Endothelial cell of umbilical vein (primary cell): ENCODE results near the gene UBN2. TPM values are rescaled to one million over a fixed set of nuclear protein-coding genes. Genes with fewer than 3 reads are reported as not detected.

ENCODE experiments used
- BruUV-seq: library from RNA; stranded (reverse); fragments of 400-500 nt; replicated peaks from 2 replicates; lab custom pipeline; 2021; lab: Mats Ljungman, UMichigan
- CTCF ChIA-PET: fragments of 300-600, 350-600 bp; sonication (Branson Sonifier 250); formaldehyde crosslinking; loops from one replicate; lab custom pipeline; 2021; ENCODE audit warnings: antibody characterized with exemption, inconsistent platforms; lab: Charles Lee
- POLR2A ChIA-PET: fragments of 300-600, 350-600 bp; sonication (Branson Sonifier 250); formaldehyde crosslinking; loops from one replicate; lab custom pipeline; 2021; ENCODE audit warnings: antibody characterized with exemption, inconsistent platforms; lab: Charles Lee
- DNase-seq: peaks from one replicate; pipeline ENCODE4 v3.0.0-alpha.2; 2011; ENCODE audit warnings: low read depth, low spot score
- FAIRE-seq: peaks from 2 replicates; lab custom pipeline; 2011; peaks lifted over from hg19 to GRCh38; lab: Jason Lieb, UNC
- H2AFZ ChIP-seq: 2 replicates; pipeline ENCODE4 v1.6.0; 2012; ENCODE audit warnings: low read depth, low read length, control low read depth, inconsistent platforms
- H3K27ac ChIP-seq: 2 replicates; pipeline ENCODE4 v1.5.1; 2011; ENCODE audit warnings: low read depth, mild to moderate bottlenecking, control low read depth, low read length, moderate library complexity; ENCODE audit not compliant: insufficient read depth
- H3K27me3 ChIP-seq, 2 experiments: 2 replicates each; pipeline versions ENCODE4 v1.6.0 to v1.6.1; 2011; ENCODE audit warnings: low read length in 2 of 2, mixed read lengths in 1 of 2; ENCODE audit not compliant: control insufficient read depth in 2 of 2, insufficient read depth in 2 of 2
- H3K36me3 ChIP-seq, 2 experiments: 2 replicates in 1 of 2; 3 replicates in 1 of 2; pipeline ENCODE4 v1.5.1; 2011; ENCODE audit warnings: low read length in 2 of 2, mild to moderate bottlenecking in 1 of 2, moderate library complexity in 1 of 2; ENCODE audit not compliant: control insufficient read depth in 2 of 2, insufficient read depth in 2 of 2; ENCODE audit errors: extremely low read depth in 1 of 2
- H3K4me1 ChIP-seq: 3 replicates; pipeline ENCODE4 v1.5.1; 2011; ENCODE audit warnings: mild to moderate bottlenecking, low read length; ENCODE audit not compliant: control insufficient read depth, insufficient read depth; ENCODE audit errors: extremely low read depth
- H3K4me2 ChIP-seq: 2 replicates; pipeline ENCODE4 v1.6.1; 2011; ENCODE audit warnings: low read length, control low read depth, mixed read lengths; ENCODE audit not compliant: insufficient read depth
- H3K4me3 ChIP-seq, 3 experiments: fragments of 200-600 bp in 1 of 3; sonication (generic), shearing (Covaris generic) in 1 of 3; replicated peaks in 1 of 3; 2 replicates each; pipeline ENCODE4 v1.5.1; 2011 to 2016; ENCODE audit warnings: control low read depth in 3 of 3, low read length in 3 of 3, mild to moderate bottlenecking in 2 of 3, inconsistent platforms in 1 of 3, low read depth in 1 of 3, moderate library complexity in 1 of 3; ENCODE audit not compliant: insufficient read depth in 1 of 3
- H3K79me2 ChIP-seq: 2 replicates; pipeline ENCODE4 v1.6.0; 2012; ENCODE audit warnings: low read length, inconsistent platforms; ENCODE audit not compliant: control insufficient read depth, insufficient read depth
- H3K9ac ChIP-seq: replicated peaks from 2 replicates; pipeline ENCODE3; 2011; ENCODE audit warnings: low read length, control low read depth; ENCODE audit not compliant: insufficient read depth; ENCODE audit errors: extremely low read depth
- H3K9me1 ChIP-seq: replicated peaks from 3 replicates; pipeline ENCODE4 v1.6.0; 2011; ENCODE audit warnings: mild to moderate bottlenecking, low read length; ENCODE audit not compliant: control insufficient read depth, insufficient read depth; ENCODE audit errors: extremely low read depth
- H3K9me3 ChIP-seq: replicated peaks from 2 replicates; pipeline ENCODE4 v1.5.1; 2012; ENCODE audit warnings: low read length, inconsistent platforms; ENCODE audit not compliant: control insufficient read depth, insufficient read depth
- H4K20me1 ChIP-seq: replicated peaks from 2 replicates; pipeline ENCODE3; 2011; ENCODE audit warnings: mild to moderate bottlenecking, low read length; ENCODE audit not compliant: control insufficient read depth, insufficient read depth; ENCODE audit errors: extremely low read depth
- CTCF ChIP-seq, 2 donors: IDR thresholded peaks; 1 replicate in 1 of 2; 2 replicates in 1 of 2; pipeline ENCODE4 v1.5.1; 2011; ENCODE audit warnings: low read length in 2 of 2, mild to moderate bottlenecking in 2 of 2, moderate library complexity in 2 of 2, control low read depth in 1 of 2, inconsistent platforms in 1 of 2, low read depth in 1 of 2; ENCODE audit not compliant: insufficient read depth in 1 of 2; ENCODE audit errors: extremely low read depth in 1 of 2
- EZH2 ChIP-seq: IDR thresholded peaks from 2 replicates; pipeline ENCODE4 v1.6.1; 2012; ENCODE audit warnings: borderline replicate concordance, low read depth, mild to moderate bottlenecking, moderate library complexity, low read length, inconsistent platforms; ENCODE audit not compliant: severe bottlenecking
- FOS ChIP-seq: IDR thresholded peaks from 2 replicates; pipeline ENCODE4 v1.6.1; 2011; ENCODE audit warnings: mild to moderate bottlenecking, low read length, moderate library complexity, borderline replicate concordance; ENCODE audit not compliant: insufficient read depth
- GATA2 ChIP-seq: IDR thresholded peaks from 2 replicates; pipeline ENCODE4 v1.7.0; 2011; ENCODE audit warnings: low read depth, mild to moderate bottlenecking, moderate library complexity, mixed read lengths, low read length; ENCODE audit not compliant: insufficient read length, insufficient read depth
- JUN ChIP-seq: IDR thresholded peaks from 2 replicates; pipeline ENCODE4 v1.6.1; 2011; ENCODE audit warnings: borderline replicate concordance, low read depth; ENCODE audit not compliant: insufficient read length, insufficient read depth
- MYC ChIP-seq: IDR thresholded peaks from one replicate; pipeline ENCODE4 v1.6.1; 2011; ENCODE audit warnings: mild to moderate bottlenecking, low read depth, low read length
- POLR2A ChIP-seq: IDR thresholded peaks from 2 replicates; pipeline ENCODE4 v1.6.1; 2012; ENCODE audit warnings: low read depth, mild to moderate bottlenecking, control low read depth, low read length
- POLR2AphosphoS5 ChIP-seq: IDR thresholded peaks from 2 replicates; pipeline ENCODE4 v1.6.1; 2012; ENCODE audit warnings: low read depth, mild to moderate bottlenecking, control low read depth, low read length, moderate library complexity; ENCODE audit not compliant: insufficient read depth
- dilution Hi-C: fragments of 300-500 bp; cut with MboI; formaldehyde crosslinking; loops from one replicate; pipeline ENCODE4 v1.15.0; 2019; ENCODE audit warnings: low sequenced_read_pairs; ENCODE audit not compliant: extremely low pct_ligation_motif_present
- intact Hi-C: fragments of 100-400 bp; cut with micrococcal nuclease; formaldehyde crosslinking; loops from one replicate; pipeline ENCODE4 v1.10.0; 2022
- polyA plus RNA-seq, 4 experiments: library from polyadenylated mRNA; depleted of rRNA in 3 of 4; stranded (reverse) in 3 of 4; unstranded in 1 of 4; fragments of >200 nt; gene quantifications; 2 replicates each; pipeline versions ENCODE4 v1.2.1 to v1.2.3, GENCODE V29; 2011 to 2012; ENCODE audit warnings: missing spikeins in 1 of 4
- total RNA-seq: library from RNA; stranded (reverse); gene quantifications from 2 replicates; pipeline ENCODE4 v1.2.3, GENCODE V29; 2021
- TF ChIP-seq, protein P1 (sequence below): IDR thresholded peaks from 2 replicates; pipeline ENCODE4 v1.6.1; 2011; ENCODE audit not compliant: insufficient read depth, insufficient read length

The UBN2 gene
- total and polyA plus RNA-seq, 2 donors (not counting 3 experiments of a cell fraction or from before 2014, with no cell fraction given): 2.2 to 14.2 TPM

- peak overlapping the region; percentile 67 for H3K27ac ChIP-seq
Observed at GRCh38 chr7:139230484-139230773, 608 bp upstream of the UBN2 start.

GRCh38 chr7:139231513-139232376 is 708 bp downstream of the UBN2 start:
- no peak for TF ChIP-seq FOS
- TF ChIP-seq GATA2: no peak
- TF ChIP-seq POLR2A: no peak
- no peak for TF ChIP-seq EZH2
- TF ChIP-seq CTCF (IDR thresholded peaks at IDR 0.05; ENCODE audit: extremely low read depth in 1 of 2, insufficient read depth in 1 of 2, low read depth in 1 of 2, low read length in 2 of 2): no peak
- no peak for TF ChIP-seq MYC
- TF ChIP-seq, protein P1, sequence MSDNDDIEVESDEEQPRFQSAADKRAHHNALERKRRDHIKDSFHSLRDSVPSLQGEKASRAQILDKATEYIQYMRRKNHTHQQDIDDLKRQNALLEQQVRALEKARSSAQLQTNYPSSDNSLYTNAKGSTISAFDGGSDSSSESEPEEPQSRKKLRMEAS: no peak
- TF ChIP-seq JUN: no peak
- TF ChIP-seq POLR2AphosphoS5: no peak
- Histone ChIP-seq H3K4me1 (peaks cover 16% of the 10 kb centered on the region), H3K4me3 (peak overlapping the region; percentile 35 to 72 (median 67)), H3K9ac (peak overlapping the region; percentile 88), H3K79me2 (peaks cover 22% of the 10 kb centered on the region), H3K4me2 (peak overlapping the region; percentile 91), H3K9me3 (no peaks in the 10 kb centered on the region), H3K9me1 (no peaks in the 10 kb centered on the region), H3K27ac (peak overlapping the region; percentile 45), H4K20me1 (no peaks in the 10 kb centered on the region), H3K36me3 (peaks cover 0 to under 1% of the 10 kb centered on the region in 2 experiments), H2AFZ (peak overlapping the region; percentile 99), H3K27me3 (no peaks in the 10 kb centered on the region)
- FAIRE-seq (peak; percentile 61), DNase-seq (peak; percentile 29)
- intact Hi-C loops (loop anchor here (1.0 to 5.0 kb wide), 6 partner anchors 98 to 344 kb away; partner anchors contain the start of genes KIAA1549, LUC7L2 and ZC3HAV1), dilution Hi-C loops (no loop called here)
- BruUV-seq: no TSS peak
- POLR2A ChIA-PET: no interaction called here
- CTCF ChIA-PET: interaction anchor here (0.9 to 2.4 kb wide), 4 partner anchors 12 to 345 kb away, joined by 3 to 14 read pairs (median 3); no protein-coding TSS in a partner anchor

More at GRCh38 chr7:139230484-139230773, 608 bp upstream of the UBN2 start:
- no peaks in the 10 kb centered on the region for H3K36me3 ChIP-seq
- intact Hi-C loops (loop anchor here (2.0 to 5.0 kb wide), 2 partner anchors 128 to 343 kb away; partner anchors contain the start of gene LUC7L2), dilution Hi-C loops (no loop called here)
- H3K9me1 ChIP-seq: no peaks in the 10 kb centered on the region
- CTCF ChIA-PET: interaction anchor here (0.8 to 1.3 kb wide), 3 partner anchors 97 to 156 kb away, joined by 3 to 4 read pairs (median 3); a partner anchor contains a TSS
- H4K20me1 ChIP-seq: no peaks in the 10 kb centered on the region
- no peaks in the 10 kb centered on the region for H3K9me3 ChIP-seq
- DNase-seq: no peak
- no peaks in the 10 kb centered on the region for H3K27me3 ChIP-seq
- peak overlapping the region; percentile 20 to 72 (median 67) for H3K4me3 ChIP-seq
- FAIRE-seq: no peak
- H3K79me2 ChIP-seq: peaks cover 17% of the 10 kb centered on the region
- POLR2A ChIA-PET: no interaction called here
- H3K9ac ChIP-seq: peak overlapping the region; percentile 88
- H2AFZ ChIP-seq: peak overlapping the region; percentile 93
- H3K4me2 ChIP-seq: peak overlapping the region; percentile 74
- TF ChIP-seq POLR2A (no peak), EZH2 (no peak)
- H3K4me1 ChIP-seq: peaks cover 16% of the 10 kb centered on the region
- BruUV-seq: no TSS peak
